Measurements from ENCODE around the gene RUNX1.

- no peak for TF ChIP-seq POLR2A (IDR thresholded peaks at IDR 0.05)
- no peak for TF ChIP-seq CTCF (IDR thresholded peaks at IDR 0.05 in 8 of 11, conservative IDR thresholded peaks at IDR 0.05 in 3 of 11)
Measured at GRCh38 chr21:34956416-34957316, 92.4 kb downstream of the RUNX1 start.

Data from spleen (tissue), 7 donors.